SK-N-SH (cell line): Measurements from ENCODE around the gene ZNF222. TPM values are rescaled to one million over a fixed set of nuclear protein-coding genes. Genes with fewer than 3 reads are reported as not detected.
A peak's percentile ranks its signal among the peaks of the same experiment; 100 is the strongest.

Source experiments
- CTCF ChIA-PET: fragments of 300-600, 350-600 bp; formaldehyde crosslinking; extraction: SDS; loops from one replicate; lab custom pipeline; 2021; lab: Yijun Ruan, JAX
- POLR2A ChIA-PET: fragments of 350-600 bp; sonication (Branson Sonifier 250); formaldehyde crosslinking; extraction: SDS; loops from one replicate; lab custom pipeline; 2020; ENCODE audit warnings: antibody characterized with exemption, inconsistent platforms; lab: Yijun Ruan, JAX
- DNase-seq: peaks from one replicate; pipeline ENCODE4 v3.0.0; 2012
- H2AFZ ChIP-seq: fragments of 200-600 bp; sonication (generic); 2 replicates; pipeline ENCODE4 v1.8.1; 2016; ENCODE audit warnings: antibody characterized with exemption, mild to moderate bottlenecking, low read depth
- H3F3A ChIP-seq: fragments of 200-600 bp; sonication (generic); replicated peaks from 2 replicates; pipeline ENCODE3; 2016; ENCODE audit warnings: antibody characterized with exemption, mild to moderate bottlenecking; ENCODE audit not compliant: insufficient read depth
- H3K27ac ChIP-seq, 2 experiments: fragments of 200-500 bp in 1 of 2; fragments of 200-600 bp in 1 of 2; sonication (Bioruptor generic) in 1 of 2; sonication (generic), shearing (Covaris generic) in 1 of 2; 2 replicates each; pipeline versions ENCODE4 v1.5.1 to v1.6.1; 2014 to 2016; ENCODE audit warnings: low read depth in 2 of 2, inconsistent platforms in 1 of 2, low read length in 1 of 2, mild to moderate bottlenecking in 1 of 2, mixed read lengths in 1 of 2
- H3K27me3 ChIP-seq: fragments of 200-600 bp; sonication (generic), shearing (Covaris generic); 2 replicates; pipeline ENCODE4 v1.6.1; 2016; ENCODE audit warnings: mixed run types; ENCODE audit not compliant: insufficient read depth
- H3K36me3 ChIP-seq, 2 experiments: fragments of 200-500 bp in 1 of 2; fragments of 200-600 bp in 1 of 2; sonication (Bioruptor generic) in 1 of 2; sonication (generic) in 1 of 2; replicated peaks in 1 of 2; 2 replicates each; pipeline versions ENCODE3 to v1.5.1; 2014 to 2016; ENCODE audit warnings: low read length in 1 of 2, mild to moderate bottlenecking in 1 of 2; ENCODE audit not compliant: insufficient read depth in 2 of 2, control insufficient read depth in 1 of 2
- H3K4me1 ChIP-seq, 2 experiments: fragments of 200-500 bp in 1 of 2; fragments of 200-600 bp in 1 of 2; sonication (Bioruptor generic) in 1 of 2; sonication (generic), shearing (Covaris generic) in 1 of 2; 2 replicates each; pipeline versions ENCODE4 v1.5.1 to v1.6.1; 2014 to 2016; ENCODE audit warnings: low read depth in 1 of 2, low read length in 1 of 2, mixed run types in 1 of 2; ENCODE audit not compliant: insufficient read depth in 2 of 2, control insufficient read depth in 1 of 2
- H3K4me2 ChIP-seq: fragments of 200-600 bp; sonication (generic), shearing (Covaris generic); 2 replicates; pipeline ENCODE4 v1.6.1; 2017; ENCODE audit warnings: mixed run types
- H3K4me3 ChIP-seq, 2 experiments: fragments of 200-500 bp in 1 of 2; fragments of 200-600 bp in 1 of 2; sonication (Bioruptor generic) in 1 of 2; sonication (generic), shearing (Covaris generic) in 1 of 2; 2 replicates each; pipeline versions ENCODE4 v1.5.1 to v1.8.1; 2014 to 2016; ENCODE audit warnings: low read depth in 2 of 2, inconsistent platforms in 1 of 2, low read length in 1 of 2, mild to moderate bottlenecking in 1 of 2, mixed read lengths in 1 of 2, moderate library complexity in 1 of 2
- H3K79me2 ChIP-seq: fragments of 200-600 bp; sonication (generic); 2 replicates; pipeline ENCODE4 v1.8.1; 2017; ENCODE audit warnings: mild to moderate bottlenecking; ENCODE audit not compliant: insufficient read depth
- H3K9ac ChIP-seq: fragments of 200-600 bp; sonication (generic); 2 replicates; pipeline ENCODE4 v1.6.1; 2017; ENCODE audit warnings: mixed run types
- H3K9me2 ChIP-seq: fragments of 200-600 bp; sonication (generic); 2 replicates; pipeline ENCODE4 v1.6.1; 2017; ENCODE audit warnings: mixed run types
- H3K9me3 ChIP-seq: fragments of 200-600 bp; sonication (generic); 2 replicates; pipeline ENCODE4 v1.6.1; 2017; ENCODE audit warnings: mixed run types, mild to moderate bottlenecking, moderate library complexity
- H4K20me1 ChIP-seq: fragments of 200-600 bp; sonication (generic); 2 replicates; pipeline ENCODE4 v1.6.1; 2017; ENCODE audit warnings: mild to moderate bottlenecking, mixed run types; ENCODE audit not compliant: insufficient read depth
- EP300 ChIP-seq, 2 experiments: IDR thresholded peaks; 2 replicates each; pipeline versions ENCODE4 v1.4.0 to v1.6.1; 2012; ENCODE audit warnings: borderline replicate concordance in 1 of 2, low read depth in 1 of 2, low read length in 1 of 2
- FOXM1 ChIP-seq: IDR thresholded peaks from 2 replicates; pipeline ENCODE4 v1.4.0; 2012; ENCODE audit warnings: low read depth, mild to moderate bottlenecking
- JUND ChIP-seq: IDR thresholded peaks from 2 replicates; pipeline ENCODE4 v1.4.0; 2012
- RAD21 ChIP-seq: IDR thresholded peaks from 2 replicates; pipeline ENCODE4 v1.6.1; 2012; ENCODE audit warnings: mild to moderate bottlenecking, low read length
- RXRA ChIP-seq: IDR thresholded peaks from 2 replicates; pipeline ENCODE4 v1.4.0; 2012; ENCODE audit warnings: low read depth, mild to moderate bottlenecking, borderline replicate concordance
- SIN3A ChIP-seq: IDR thresholded peaks from 2 replicates; pipeline ENCODE4 v1.6.1; 2012; ENCODE audit warnings: low read depth, mild to moderate bottlenecking, low read length, moderate library complexity, borderline replicate concordance
- TAF1 ChIP-seq: IDR thresholded peaks from 2 replicates; pipeline ENCODE4 v1.6.1; 2012; ENCODE audit warnings: low read depth, mild to moderate bottlenecking, low read length, moderate library complexity, borderline replicate concordance
- WGBS: methylation state at CpG from one replicate; pipeline ENCODE4 v1.1.6; 2017; ENCODE audit warnings: low lambda C conversion rate; 5-methylcytosine and 5-hydroxymethylcytosine counted together
- polyA plus RNA-seq, 3 experiments: library from polyadenylated mRNA; depleted of rRNA; stranded (reverse); fragments of >200 nt; gene quantifications; 2 replicates each; pipeline ENCODE4 v1.2.3, GENCODE V29; 2012
- TF ChIP-seq, protein P1 (sequence below): fragments of 200-600 bp; sonication (generic); IDR thresholded peaks from 2 replicates; pipeline ENCODE4 v1.6.1; 2017; ENCODE audit warnings: antibody characterized with exemption, mild to moderate bottlenecking, moderate library complexity
- TF ChIP-seq, protein P2 (sequence below): IDR thresholded peaks from 2 replicates; pipeline ENCODE4 v1.4.0; 2012; ENCODE audit warnings: low read depth, borderline replicate concordance
- TF ChIP-seq, protein P3 (sequence below): fragments of 150-350 bp; IDR thresholded peaks from 2 replicates; pipeline ENCODE4 v1.6.1; 2016; ENCODE audit warnings: mild to moderate bottlenecking, low read depth, low read length
- TF ChIP-seq, protein P4 (sequence below): IDR thresholded peaks from 2 replicates; pipeline ENCODE4 v1.4.0; 2012; ENCODE audit warnings: low read depth, borderline replicate concordance

Gene ZNF222
- polyA plus RNA-seq, 1 of the 3 experiments (the other 2 are of a cell fraction) = 3.7 TPM

DNA sequence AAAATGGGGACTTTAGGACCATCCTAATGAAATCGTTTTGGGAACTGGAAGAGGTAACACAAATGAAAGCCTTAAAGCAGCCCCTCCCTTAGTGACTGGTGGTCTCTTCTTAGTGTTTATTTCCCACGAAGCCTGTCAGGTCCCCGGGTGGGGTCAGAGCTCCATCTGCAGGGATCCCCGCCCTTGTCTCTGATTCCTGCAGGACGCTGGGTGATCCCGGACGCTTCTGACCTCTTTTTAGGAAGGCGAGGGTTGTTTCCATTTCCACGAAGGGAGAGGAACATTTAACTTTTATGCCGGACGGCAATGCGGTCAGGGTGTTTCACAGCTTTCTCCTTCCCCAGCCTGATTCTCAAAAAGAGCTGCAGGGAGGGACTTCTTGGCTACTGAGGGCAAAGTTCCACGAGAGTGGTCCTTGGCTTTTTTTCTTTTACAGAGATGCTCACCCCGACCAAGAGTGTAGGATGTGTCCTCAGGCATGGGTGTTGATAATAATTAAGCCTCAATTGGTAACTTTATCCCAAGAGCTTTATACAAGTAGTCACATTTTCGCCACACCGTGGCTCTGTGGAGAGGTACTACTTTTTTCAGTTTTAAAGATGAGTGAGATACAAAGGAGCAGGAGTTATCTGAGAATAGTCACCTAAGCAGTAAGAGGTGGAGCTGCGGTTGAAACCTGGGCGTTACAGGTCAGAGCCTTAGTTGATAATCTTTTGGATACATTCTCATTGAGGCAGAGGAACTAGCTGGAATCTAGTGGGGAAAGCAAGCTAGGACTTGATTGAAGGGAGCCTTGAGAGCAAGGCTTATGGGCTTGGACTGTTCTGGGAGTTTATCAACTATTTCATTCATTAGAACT lies 47.6 kb downstream of the ZNF222 start:
- ChIA-PET CTCF (interaction anchor here (0.8 to 1.5 kb wide), 4 partner anchors 9 to 41 kb away, joined by 3 to 5 read pairs (median 4); partner anchors contain the start of gene ZNF225), POLR2A (interaction anchor here (0.6 kb wide), 1 partner anchor 192 kb away, joined by 3 read pairs; no protein-coding TSS in a partner anchor)
- TF ChIP-seq SIN3A = no peak
- TF ChIP-seq JUND = no peak
- no peak for TF ChIP-seq RXRA
- TF ChIP-seq EP300 (IDR thresholded peaks at IDR 0.05; ENCODE audit: borderline replicate concordance in 1 of 2, low read depth in 1 of 2, low read length in 1 of 2) = no peak
- TF ChIP-seq, protein P1, sequence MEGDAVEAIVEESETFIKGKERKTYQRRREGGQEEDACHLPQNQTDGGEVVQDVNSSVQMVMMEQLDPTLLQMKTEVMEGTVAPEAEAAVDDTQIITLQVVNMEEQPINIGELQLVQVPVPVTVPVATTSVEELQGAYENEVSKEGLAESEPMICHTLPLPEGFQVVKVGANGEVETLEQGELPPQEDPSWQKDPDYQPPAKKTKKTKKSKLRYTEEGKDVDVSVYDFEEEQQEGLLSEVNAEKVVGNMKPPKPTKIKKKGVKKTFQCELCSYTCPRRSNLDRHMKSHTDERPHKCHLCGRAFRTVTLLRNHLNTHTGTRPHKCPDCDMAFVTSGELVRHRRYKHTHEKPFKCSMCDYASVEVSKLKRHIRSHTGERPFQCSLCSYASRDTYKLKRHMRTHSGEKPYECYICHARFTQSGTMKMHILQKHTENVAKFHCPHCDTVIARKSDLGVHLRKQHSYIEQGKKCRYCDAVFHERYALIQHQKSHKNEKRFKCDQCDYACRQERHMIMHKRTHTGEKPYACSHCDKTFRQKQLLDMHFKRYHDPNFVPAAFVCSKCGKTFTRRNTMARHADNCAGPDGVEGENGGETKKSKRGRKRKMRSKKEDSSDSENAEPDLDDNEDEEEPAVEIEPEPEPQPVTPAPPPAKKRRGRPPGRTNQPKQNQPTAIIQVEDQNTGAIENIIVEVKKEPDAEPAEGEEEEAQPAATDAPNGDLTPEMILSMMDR = peak; percentile 8
- TF ChIP-seq, protein P2, sequence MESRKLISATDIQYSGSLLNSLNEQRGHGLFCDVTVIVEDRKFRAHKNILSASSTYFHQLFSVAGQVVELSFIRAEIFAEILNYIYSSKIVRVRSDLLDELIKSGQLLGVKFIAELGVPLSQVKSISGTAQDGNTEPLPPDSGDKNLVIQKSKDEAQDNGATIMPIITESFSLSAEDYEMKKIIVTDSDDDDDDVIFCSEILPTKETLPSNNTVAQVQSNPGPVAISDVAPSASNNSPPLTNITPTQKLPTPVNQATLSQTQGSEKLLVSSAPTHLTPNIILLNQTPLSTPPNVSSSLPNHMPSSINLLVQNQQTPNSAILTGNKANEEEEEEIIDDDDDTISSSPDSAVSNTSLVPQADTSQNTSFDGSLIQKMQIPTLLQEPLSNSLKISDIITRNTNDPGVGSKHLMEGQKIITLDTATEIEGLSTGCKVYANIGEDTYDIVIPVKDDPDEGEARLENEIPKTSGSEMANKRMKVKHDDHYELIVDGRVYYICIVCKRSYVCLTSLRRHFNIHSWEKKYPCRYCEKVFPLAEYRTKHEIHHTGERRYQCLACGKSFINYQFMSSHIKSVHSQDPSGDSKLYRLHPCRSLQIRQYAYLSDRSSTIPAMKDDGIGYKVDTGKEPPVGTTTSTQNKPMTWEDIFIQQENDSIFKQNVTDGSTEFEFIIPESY = no peak
- no peak for TF ChIP-seq TAF1
- TF ChIP-seq, protein P3, sequence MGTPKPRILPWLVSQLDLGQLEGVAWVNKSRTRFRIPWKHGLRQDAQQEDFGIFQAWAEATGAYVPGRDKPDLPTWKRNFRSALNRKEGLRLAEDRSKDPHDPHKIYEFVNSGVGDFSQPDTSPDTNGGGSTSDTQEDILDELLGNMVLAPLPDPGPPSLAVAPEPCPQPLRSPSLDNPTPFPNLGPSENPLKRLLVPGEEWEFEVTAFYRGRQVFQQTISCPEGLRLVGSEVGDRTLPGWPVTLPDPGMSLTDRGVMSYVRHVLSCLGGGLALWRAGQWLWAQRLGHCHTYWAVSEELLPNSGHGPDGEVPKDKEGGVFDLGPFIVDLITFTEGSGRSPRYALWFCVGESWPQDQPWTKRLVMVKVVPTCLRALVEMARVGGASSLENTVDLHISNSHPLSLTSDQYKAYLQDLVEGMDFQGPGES = no peak
- TF ChIP-seq RAD21 = peak; percentile 24; the same call in 1 of the 2 replicates
- TF ChIP-seq FOXM1 = no peak
- TF ChIP-seq, protein P4, sequence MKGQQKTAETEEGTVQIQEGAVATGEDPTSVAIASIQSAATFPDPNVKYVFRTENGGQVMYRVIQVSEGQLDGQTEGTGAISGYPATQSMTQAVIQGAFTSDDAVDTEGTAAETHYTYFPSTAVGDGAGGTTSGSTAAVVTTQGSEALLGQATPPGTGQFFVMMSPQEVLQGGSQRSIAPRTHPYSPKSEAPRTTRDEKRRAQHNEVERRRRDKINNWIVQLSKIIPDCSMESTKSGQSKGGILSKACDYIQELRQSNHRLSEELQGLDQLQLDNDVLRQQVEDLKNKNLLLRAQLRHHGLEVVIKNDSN = no peak
- peak overlapping the region in 1 of 2 experiments; percentile 50; a peak in 1 of 4 replicates for H3K27ac ChIP-seq
- DNase-seq = peak; percentile 49
- peak overlapping the region; percentile 99 for H2AFZ ChIP-seq
- H3K36me3 ChIP-seq = peaks cover 12 to 15% of the 10 kb centered on the region in 2 experiments
- H3K4me2 ChIP-seq = peak overlapping the region; percentile 80
- H3K9ac ChIP-seq = peak overlapping the region; percentile 51
- peak overlapping the region; percentile 71 to 85 for H3K4me3 ChIP-seq
- no peaks in the 10 kb centered on the region for H4K20me1 ChIP-seq
- H3K9me3 ChIP-seq = no peaks in the 10 kb centered on the region
- no peaks in the 10 kb centered on the region for H3K27me3 ChIP-seq
- no peaks in the 10 kb centered on the region for H3K9me2 ChIP-seq
- 13% methylated on average over 18 of the region's 18 CpGs for WGBS
- peaks cover 0 to 7% of the 10 kb centered on the region in 2 experiments; a peak in 1 of 4 replicates for H3K4me1 ChIP-seq
- H3F3A ChIP-seq = no peaks in the 10 kb centered on the region
- peaks cover 8% of the 10 kb centered on the region; the same call in 1 of the 2 replicates for H3K79me2 ChIP-seq
